HTR-8/SVneo (cell line): ENCODE measurements around the gene APEX1.

ENCODE experiments used
- DNase-seq: peaks from one replicate; pipeline ENCODE4 v3.0.0; 2011; ENCODE audit warnings: low spot score, mixed read lengths; ENCODE audit not compliant: insufficient read length
- FAIRE-seq: peaks from 2 replicates; lab custom pipeline; 2011; peaks lifted over from hg19 to GRCh38; lab: Jason Lieb, UNC

Gene APEX1

GRCh38 chr14:20469890-20470602 lies 15.0 kb downstream of the APEX1 start:
- DNase-seq (no peak), FAIRE-seq (no peak)

GRCh38 chr14:20470603-20470901 lies 15.5 kb downstream of the APEX1 start:
- FAIRE-seq, result no peak
- DNase-seq, result no peak

- FAIRE-seq, result no peak
- DNase-seq, result no peak
These were observed 17.6 kb downstream of the APEX1 start for GRCh38 chr14:20472536-20473169.

GRCh38 chr14:20476776-20477175 lies 21.8 kb downstream of the APEX1 start:
- FAIRE-seq, result no peak
- DNase-seq, result no peak

GRCh38 chr14:20477211-20477876 lies 22.3 kb downstream of the APEX1 start:
- FAIRE-seq, result no peak
- no peak for DNase-seq

GRCh38 chr14:20478894-20479293 lies 23.9 kb downstream of the APEX1 start:
- DNase-seq (no peak), FAIRE-seq (no peak)

- no peak for DNase-seq
- no peak for FAIRE-seq
These were observed 27.4 kb downstream of the APEX1 start for GRCh38 chr14:20482382-20482781.

- DNase-seq (no peak), FAIRE-seq (no peak)
These were observed 30.9 kb downstream of the APEX1 start for GRCh38 chr14:20485900-20486299.

GRCh38 chr14:20486684-20487395 lies 31.8 kb downstream of the APEX1 start:
- no peak for FAIRE-seq
- DNase-seq, result no peak

- FAIRE-seq, result no peak
- DNase-seq, result no peak
These were observed 32.3 kb downstream of the APEX1 start for GRCh38 chr14:20487396-20487725.

GRCh38 chr14:20489093-20489994 lies 34.3 kb downstream of the APEX1 start:
- FAIRE-seq (no peak), DNase-seq (no peak)

- DNase-seq (no peak), FAIRE-seq (no peak)
These were observed 35.5 kb downstream of the APEX1 start for GRCh38 chr14:20490563-20490962.

GRCh38 chr14:20492486-20492885 lies 37.5 kb downstream of the APEX1 start:
- DNase-seq, result no peak
- no peak for FAIRE-seq

GRCh38 chr14:20493634-20494033 lies 38.6 kb downstream of the APEX1 start:
- FAIRE-seq (no peak), DNase-seq (no peak)

- DNase-seq (no peak), FAIRE-seq (no peak)
These were observed 40.1 kb downstream of the APEX1 start for GRCh38 chr14:20494935-20495766.

GRCh38 chr14:20498622-20499021 lies 43.6 kb downstream of the APEX1 start:
- FAIRE-seq (no peak), DNase-seq (no peak)

- no peak for FAIRE-seq
- no peak for DNase-seq
These were observed 44.1 kb downstream of the APEX1 start for GRCh38 chr14:20499108-20499507.

GRCh38 chr14:20499881-20500280 lies 44.9 kb downstream of the APEX1 start:
- FAIRE-seq (no peak), DNase-seq (no peak)

GRCh38 chr14:20501346-20501745 lies 46.3 kb downstream of the APEX1 start:
- no peak for DNase-seq
- no peak for FAIRE-seq
